ENCODE results near the gene GOLT1A.
A peak's percentile ranks its signal among the peaks of the same experiment; 100 is the strongest.

GOLT1A gene

GRCh38 chr1:204188959-204189639, 24.7 kb downstream of the GOLT1A start:
- peak; percentile 50 for DNase-seq (ENCODE audit: low spot score)
- no peak for TF ChIP-seq CTCF (IDR thresholded peaks at IDR 0.05; ENCODE audit: extremely low read depth, missing control alignments)

GRCh38 chr1:204186597-204186996, 27.2 kb downstream of the GOLT1A start:
- DNase-seq (ENCODE audit: low spot score), result no peak
- TF ChIP-seq CTCF (IDR thresholded peaks at IDR 0.05; ENCODE audit: extremely low read depth, missing control alignments), result no peak

- no peak for DNase-seq (ENCODE audit: low spot score)
- no peak for TF ChIP-seq CTCF (IDR thresholded peaks at IDR 0.05; ENCODE audit: extremely low read depth, missing control alignments)
These were observed 32.7 kb downstream of the GOLT1A start for GRCh38 chr1:204181116-204181515.

- TF ChIP-seq CTCF (IDR thresholded peaks at IDR 0.05; ENCODE audit: extremely low read depth, missing control alignments), result no peak
- no peak for DNase-seq (ENCODE audit: low spot score)
These were observed 33.7 kb downstream of the GOLT1A start for GRCh38 chr1:204180133-204180532.

- DNase-seq (ENCODE audit: low spot score), result no peak
- no peak for TF ChIP-seq CTCF (IDR thresholded peaks at IDR 0.05; ENCODE audit: extremely low read depth, missing control alignments)
These were observed 35.1 kb downstream of the GOLT1A start for GRCh38 chr1:204178487-204179281.

- no peak for TF ChIP-seq CTCF (IDR thresholded peaks at IDR 0.05; ENCODE audit: extremely low read depth, missing control alignments)
- no peak for DNase-seq (ENCODE audit: low spot score)
These were observed 36.7 kb downstream of the GOLT1A start for GRCh38 chr1:204177133-204177532.

GRCh38 chr1:204176049-204176448, 37.7 kb downstream of the GOLT1A start:
- no peak for DNase-seq (ENCODE audit: low spot score)
- no peak for TF ChIP-seq CTCF (IDR thresholded peaks at IDR 0.05; ENCODE audit: extremely low read depth, missing control alignments)

All from GM20000 (cell line).